Measurements from ENCODE around the gene SORL1-AS1.

SORL1-AS1 gene

GRCh38 chr11:121451986-121452608 lies 670 bp downstream of the SORL1-AS1 start, which contains the start of gene SORL1:
Gene SORL1 (plus strand): TSS chr11:121452314. CDS start chr11:121452332, 18 bp downstream.
- DNase-seq (ENCODE audit: low spot score) = peak; percentile 70

- no peak for DNase-seq (ENCODE audit: low spot score)
Observed at GRCh38 chr11:121451178-121451985, 1.4 kb downstream of the SORL1-AS1 start.

GRCh38 chr11:121450401-121450800 lies 2.4 kb downstream of the SORL1-AS1 start:
- DNase-seq (ENCODE audit: low spot score) = no peak

- DNase-seq (ENCODE audit: low spot score) = no peak
Observed at GRCh38 chr11:121449626-121450025, 3.1 kb downstream of the SORL1-AS1 start.

- no peak for DNase-seq (ENCODE audit: low spot score)
Observed at GRCh38 chr11:121449123-121449522, 3.6 kb downstream of the SORL1-AS1 start.

GRCh38 chr11:121448431-121448941 lies 4.3 kb downstream of the SORL1-AS1 start:
- no peak for DNase-seq (ENCODE audit: low spot score)

GRCh38 chr11:121448011-121448410 lies 4.8 kb downstream of the SORL1-AS1 start:
- no peak for DNase-seq (ENCODE audit: low spot score)

- DNase-seq (ENCODE audit: low spot score) = no peak
Observed at GRCh38 chr11:121446752-121447156, 6.0 kb downstream of the SORL1-AS1 start.

- DNase-seq (ENCODE audit: low spot score) = no peak
Observed at GRCh38 chr11:121445071-121445768, 7.5 kb downstream of the SORL1-AS1 start.

- peak; percentile 63 for DNase-seq (ENCODE audit: low spot score)
Observed at GRCh38 chr11:121444526-121444925, 8.2 kb downstream of the SORL1-AS1 start.

GRCh38 chr11:121443688-121444275 lies 9.0 kb downstream of the SORL1-AS1 start:
- peak; percentile 59 for DNase-seq (ENCODE audit: low spot score)

GRCh38 chr11:121441521-121441920 lies 11.2 kb downstream of the SORL1-AS1 start:
- DNase-seq (ENCODE audit: low spot score) = no peak

- no peak for DNase-seq (ENCODE audit: low spot score)
Observed at GRCh38 chr11:121439759-121440158, 13.0 kb downstream of the SORL1-AS1 start.

- no peak for DNase-seq (ENCODE audit: low spot score)
Observed at GRCh38 chr11:121439337-121439736, 13.4 kb downstream of the SORL1-AS1 start.

GRCh38 chr11:121437686-121438078 lies 15.1 kb downstream of the SORL1-AS1 start:
- DNase-seq (ENCODE audit: low spot score) = no peak

GRCh38 chr11:121437018-121437685 lies 15.6 kb downstream of the SORL1-AS1 start:
- DNase-seq (ENCODE audit: low spot score) = no peak

- no peak for DNase-seq (ENCODE audit: low spot score)
Observed at GRCh38 chr11:121435551-121436511, 16.9 kb downstream of the SORL1-AS1 start.

GRCh38 chr11:121435132-121435531 lies 17.6 kb downstream of the SORL1-AS1 start:
- DNase-seq (ENCODE audit: low spot score) = no peak

GRCh38 chr11:121431820-121432526 lies 20.8 kb downstream of the SORL1-AS1 start:
- no peak for DNase-seq (ENCODE audit: low spot score)

- DNase-seq (ENCODE audit: low spot score) = no peak
Observed at GRCh38 chr11:121429556-121429955, 23.2 kb downstream of the SORL1-AS1 start.

Measured in cerebellar cortex (tissue), 1 donor.